ENCODE data around the gene RGS12.

Gene RGS12

GRCh38 chr4:3257556-3258482 lies 35.0 kb upstream of the RGS12 start:
- H3K4me3 ChIP-seq (ENCODE audit: low read depth, low read length), result no peak overlapping the region
- no peaks in the 10 kb centered on the region for H3K36me3 ChIP-seq
- no peaks in the 10 kb centered on the region for H3K27me3 ChIP-seq
- no peak for DNase-seq
- H3K9me3 ChIP-seq, result no peaks in the 10 kb centered on the region
- no peaks in the 10 kb centered on the region for H3K4me1 ChIP-seq
- no peak for TF ChIP-seq CTCF (IDR thresholded peaks at IDR 0.05; ENCODE audit: low read depth, low read length)

- Histone ChIP-seq H3K9me3 (no peaks in the 10 kb centered on the region), H3K4me3 (ENCODE audit: low read depth, low read length) (no peak overlapping the region), H3K36me3 (no peaks in the 10 kb centered on the region), H3K27me3 (no peaks in the 10 kb centered on the region), H3K4me1 (no peaks in the 10 kb centered on the region)
- no peak for DNase-seq
- no peak for TF ChIP-seq CTCF (IDR thresholded peaks at IDR 0.05; ENCODE audit: low read depth, low read length)
These were observed 31.2 kb upstream of the RGS12 start for GRCh38 chr4:3261411-3262207.

- no peaks in the 10 kb centered on the region for H3K36me3 ChIP-seq
- no peaks in the 10 kb centered on the region for H3K27me3 ChIP-seq
- H3K4me1 ChIP-seq, result no peaks in the 10 kb centered on the region
- H3K4me3 ChIP-seq (ENCODE audit: low read depth, low read length), result no peak overlapping the region
- no peaks in the 10 kb centered on the region for H3K9me3 ChIP-seq
- TF ChIP-seq CTCF (IDR thresholded peaks at IDR 0.05; ENCODE audit: low read depth, low read length), result no peak
- no peak for DNase-seq
These were observed 30.4 kb upstream of the RGS12 start for GRCh38 chr4:3262208-3263052.

GRCh38 chr4:3263053-3263875 lies 29.6 kb upstream of the RGS12 start:
- Histone ChIP-seq H3K36me3 (no peaks in the 10 kb centered on the region), H3K4me1 (no peaks in the 10 kb centered on the region), H3K9me3 (no peaks in the 10 kb centered on the region), H3K27me3 (no peaks in the 10 kb centered on the region), H3K4me3 (ENCODE audit: low read depth, low read length) (no peak overlapping the region)
- no peak for TF ChIP-seq CTCF (IDR thresholded peaks at IDR 0.05; ENCODE audit: low read depth, low read length)
- DNase-seq, result no peak

GRCh38 chr4:3263876-3264193 lies 29.0 kb upstream of the RGS12 start:
- Histone ChIP-seq H3K36me3 (no peaks in the 10 kb centered on the region), H3K9me3 (no peaks in the 10 kb centered on the region), H3K4me1 (no peaks in the 10 kb centered on the region), H3K4me3 (ENCODE audit: low read depth, low read length) (no peak overlapping the region), H3K27me3 (no peaks in the 10 kb centered on the region)
- no peak for TF ChIP-seq CTCF (IDR thresholded peaks at IDR 0.05; ENCODE audit: low read depth, low read length)
- DNase-seq, result no peak

All from BE2C (cell line).